ENCODE data around the gene KDM5A.
A peak's percentile ranks its signal among the peaks of the same experiment; 100 is the strongest.
"Not testable (repeated sequence)": the region's sequence is repeated elsewhere in the genome, so short reads cannot be mapped to it uniquely, and the experiment has no call there.

The KDM5A gene

DNA sequence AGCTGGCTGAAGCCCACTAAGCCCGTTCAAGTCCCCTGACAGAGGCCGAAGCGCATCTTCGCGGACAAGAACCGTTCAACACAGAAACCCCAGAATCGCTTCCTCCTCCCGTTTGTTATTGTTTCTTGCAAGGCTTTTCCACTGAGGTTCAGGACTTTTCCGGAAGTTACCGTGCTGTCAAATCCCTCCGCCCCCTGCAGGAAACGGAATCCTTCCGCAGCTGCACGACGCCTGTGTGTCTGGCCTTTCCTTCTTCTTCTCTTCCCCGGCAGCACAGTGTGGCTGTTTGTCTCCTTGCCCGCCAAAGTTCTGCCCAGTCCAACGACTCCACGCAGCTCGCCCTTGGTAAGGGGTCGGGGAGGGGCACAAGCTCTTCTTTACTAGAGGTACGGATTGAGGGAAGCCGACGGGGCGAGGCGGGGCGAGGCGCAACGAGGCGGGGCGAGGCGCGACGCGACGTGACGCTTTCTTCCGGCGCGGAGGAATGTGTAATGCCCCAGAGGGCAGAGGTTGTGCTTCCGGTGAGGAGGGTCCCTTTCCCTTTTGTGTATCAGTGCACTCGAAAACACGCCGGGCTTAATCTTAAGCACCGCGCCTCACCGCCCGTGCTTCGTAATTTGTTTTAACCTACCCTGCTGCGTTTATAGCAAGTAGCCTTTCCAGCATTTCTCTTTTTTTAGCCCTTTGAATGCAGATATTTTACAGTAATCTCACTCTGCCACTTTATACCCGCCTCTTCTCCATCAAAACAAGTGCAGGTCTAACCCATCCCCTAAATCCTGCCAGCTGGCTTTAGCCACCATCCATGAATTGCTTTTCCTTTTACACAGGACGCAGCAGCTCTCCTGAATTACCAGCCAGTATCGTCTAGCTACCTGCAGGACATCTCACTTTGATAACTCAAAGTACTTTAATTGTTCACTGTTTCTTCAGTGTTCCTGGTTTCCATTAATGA lies at the start of gene KDM5A:
KDM5A (minus strand) TSS at position 179 of the 955 bp plus-strand sequence. CDS start 229 bp downstream, outside the sequence.
- peak; percentile 75 to 84 for DNase-seq (ENCODE audit: low read depth in 2 of 2)

DNA sequence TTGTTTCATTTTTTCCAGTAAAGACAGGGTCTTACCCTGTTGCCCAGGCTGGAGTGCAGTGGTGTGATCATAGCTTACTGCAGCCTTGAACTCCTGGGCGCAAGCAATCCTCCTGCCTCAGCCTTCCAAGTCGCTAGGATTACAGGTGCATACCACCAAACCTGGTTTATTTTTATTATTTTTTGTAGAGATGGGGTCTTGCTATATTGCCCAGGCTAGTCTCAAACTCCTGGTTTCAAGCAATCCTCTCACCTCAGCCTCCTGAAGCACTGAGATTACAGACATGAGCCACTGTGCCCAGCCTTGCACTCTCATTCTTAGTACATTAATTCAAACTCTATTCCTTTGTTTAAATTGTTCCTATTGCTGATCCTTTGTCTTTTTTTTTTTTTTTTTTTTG lies 46.6 kb upstream of the KDM5A start:
- DNase-seq (ENCODE audit: low read depth in 2 of 2): not testable (repeated sequence)

DNA sequence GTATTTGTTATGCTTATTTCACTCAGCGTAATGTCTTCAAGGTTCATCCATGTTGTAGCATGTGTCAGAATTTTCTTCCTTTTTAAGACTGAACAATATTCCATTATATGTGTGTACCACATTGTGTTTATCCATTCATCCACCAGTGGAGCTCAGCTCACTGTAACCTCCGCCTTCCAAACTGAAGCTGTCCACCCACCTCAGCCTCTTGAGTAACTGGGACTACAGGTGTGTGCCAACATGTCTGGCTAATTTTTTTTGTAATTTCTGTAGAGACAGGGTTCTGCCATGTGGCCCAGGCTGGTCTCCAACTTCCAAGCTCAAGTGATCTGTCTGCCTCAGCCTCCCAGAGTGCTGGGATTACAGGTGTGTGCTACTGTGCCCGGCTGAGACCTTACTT lies 33.4 kb upstream of the KDM5A start:
- no peak for DNase-seq (ENCODE audit: low read depth in 2 of 2)

DNA sequence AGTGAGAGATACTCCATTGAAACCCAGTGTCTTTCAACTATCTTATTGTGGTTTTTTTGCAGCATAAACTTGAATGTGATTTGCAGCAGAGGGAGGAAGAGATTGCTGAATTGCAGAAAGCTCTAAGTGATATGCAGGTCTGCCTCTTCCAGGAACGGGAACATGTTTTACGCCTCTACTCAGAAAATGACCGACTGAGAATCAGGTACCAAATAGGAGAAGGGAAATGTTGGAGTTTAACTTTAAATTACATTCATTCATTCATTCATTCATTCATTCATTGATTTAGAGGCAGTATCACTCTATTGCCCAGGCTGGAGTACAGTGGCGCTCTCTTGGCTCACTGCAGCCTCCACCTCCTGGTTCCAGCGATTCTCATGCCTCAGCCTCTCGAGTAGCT lies 29.3 kb upstream of the KDM5A start:
- no peak for DNase-seq (ENCODE audit: low read depth in 2 of 2)

DNA sequence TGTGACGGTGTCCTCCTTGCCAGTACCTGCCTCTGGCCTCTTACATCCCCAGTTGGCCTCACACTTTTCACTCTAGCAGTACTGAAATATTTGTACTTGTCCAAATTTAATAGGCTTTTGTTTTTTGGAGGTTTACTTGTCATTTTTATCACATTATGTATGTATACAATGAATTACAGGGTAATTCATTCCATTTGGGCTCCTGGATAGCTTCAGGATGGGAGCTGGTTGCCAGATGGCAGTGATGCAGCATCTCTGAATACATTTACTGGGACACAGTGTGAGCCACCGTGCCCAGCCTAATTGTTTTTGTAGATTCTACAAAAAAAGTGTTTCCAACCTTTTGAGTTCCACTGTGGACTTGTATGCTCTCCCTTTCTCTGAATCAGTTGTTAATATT lies 25.7 kb upstream of the KDM5A start:
- DNase-seq (ENCODE audit: low read depth in 2 of 2): no peak

DNA sequence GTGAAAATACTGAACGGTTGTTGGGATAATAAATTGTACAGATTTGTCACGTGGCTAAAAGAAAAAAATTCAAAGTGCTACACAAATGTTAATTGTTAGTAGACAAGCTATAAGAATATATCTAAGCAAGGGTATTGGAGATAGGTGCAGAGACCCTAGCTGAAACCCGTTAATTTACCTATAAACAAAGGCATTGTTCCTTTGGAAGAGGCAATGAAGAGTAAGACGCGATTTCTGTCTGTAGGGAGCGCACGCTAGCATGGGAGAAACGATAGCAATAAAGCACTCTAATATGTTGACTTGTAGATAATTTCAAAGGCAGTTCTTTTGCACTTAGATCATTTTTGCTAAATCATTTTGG lies 12.9 kb upstream of the KDM5A start:
- no peak for DNase-seq (ENCODE audit: low read depth in 2 of 2)

DNA sequence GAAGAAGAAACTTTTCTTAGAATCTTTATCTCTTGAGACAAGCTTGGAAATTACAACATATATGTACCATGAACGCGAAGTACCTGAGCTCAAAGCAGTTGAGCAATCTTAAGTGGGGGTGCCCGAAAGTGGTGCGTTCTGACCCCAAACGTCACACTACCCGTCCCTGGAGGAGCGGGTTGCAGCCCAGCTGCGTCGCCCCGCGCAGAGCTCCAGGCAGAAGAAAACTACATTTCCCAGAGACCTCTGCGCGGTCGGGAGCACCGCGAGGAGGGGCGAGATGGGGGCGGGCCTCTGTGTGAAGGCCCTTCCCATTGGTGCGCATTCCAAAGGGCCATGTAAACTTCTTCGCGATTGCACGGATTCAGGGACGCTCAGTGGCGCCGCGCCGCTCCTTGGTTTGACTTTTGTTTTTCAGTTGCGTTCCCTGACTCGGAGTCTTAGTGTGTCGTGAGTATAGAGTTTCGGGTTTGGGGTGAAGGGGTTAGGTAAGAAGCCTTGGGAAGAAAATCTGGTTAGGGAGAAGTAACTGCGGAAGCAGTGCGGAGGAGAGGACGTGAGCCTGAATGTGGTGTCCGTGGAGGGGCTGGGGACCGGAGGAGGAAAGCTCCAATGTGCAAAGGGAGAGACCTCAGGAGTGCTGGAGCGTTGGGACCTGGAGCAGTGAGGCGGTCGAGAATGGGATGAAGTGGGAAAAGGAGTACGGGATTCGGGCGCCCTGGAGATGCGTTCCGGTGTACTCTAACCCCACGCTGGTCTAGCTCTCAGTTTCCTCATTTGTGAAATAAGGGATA lies 12.3 kb upstream of the KDM5A start, which contains the start of gene CCDC77:
CCDC77 (plus strand) TSS at position 410 of the 794 bp plus-strand sequence. CDS start 7,740 bp downstream, outside the sequence.
- peak; percentile 85 for DNase-seq (ENCODE audit: low read depth in 2 of 2)

DNA sequence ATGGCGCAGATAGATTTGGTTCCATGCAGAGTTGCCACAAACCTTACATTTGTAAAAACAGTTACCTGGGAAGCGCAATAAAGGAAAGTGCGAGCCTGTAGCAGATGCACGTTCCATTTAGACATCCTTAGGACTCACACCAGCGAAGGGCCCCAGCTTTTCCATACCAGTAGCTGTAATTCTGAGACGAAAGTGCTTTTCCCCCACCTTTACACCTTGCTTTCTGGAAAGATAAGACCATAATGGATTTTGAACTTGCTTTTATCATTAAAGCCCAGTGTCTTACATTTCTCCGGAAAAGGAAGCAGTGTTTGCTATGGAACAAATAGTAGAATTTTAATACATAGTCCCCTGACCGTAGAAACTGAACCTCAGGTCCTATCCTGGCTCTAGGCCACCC lies 11.7 kb upstream of the KDM5A start:
- no peak for DNase-seq (ENCODE audit: low read depth in 2 of 2)

DNA sequence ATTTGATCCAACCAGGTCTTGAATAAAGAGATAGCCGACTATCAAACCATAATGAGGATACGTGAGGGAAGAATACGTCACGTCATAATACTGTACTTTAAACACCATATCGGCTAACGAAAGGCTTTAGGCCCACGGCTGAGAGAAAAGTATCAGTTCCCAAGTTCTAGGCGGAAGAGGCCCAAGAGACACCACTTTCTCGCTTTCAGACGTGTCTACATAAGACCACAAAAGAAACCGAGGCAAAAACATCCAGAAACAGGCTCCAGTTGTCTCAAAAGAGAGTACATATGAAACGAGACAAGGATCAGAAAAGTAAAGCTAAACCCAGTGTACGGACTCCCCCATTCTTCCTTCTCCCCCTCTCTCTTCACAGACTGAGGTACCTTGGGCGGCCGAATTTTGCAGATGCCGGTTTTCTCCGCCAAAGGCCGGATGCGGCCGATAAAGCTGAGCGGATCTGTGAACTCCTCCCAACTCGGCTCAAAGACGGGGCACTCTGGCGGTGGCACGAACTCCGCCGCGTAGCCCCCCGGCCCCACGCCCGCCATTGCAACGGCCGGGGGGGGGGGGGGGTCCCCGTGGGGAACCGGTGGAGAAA lies 479 bp downstream of the KDM5A start:
- no peak for DNase-seq (ENCODE audit: low read depth in 2 of 2)

DNA sequence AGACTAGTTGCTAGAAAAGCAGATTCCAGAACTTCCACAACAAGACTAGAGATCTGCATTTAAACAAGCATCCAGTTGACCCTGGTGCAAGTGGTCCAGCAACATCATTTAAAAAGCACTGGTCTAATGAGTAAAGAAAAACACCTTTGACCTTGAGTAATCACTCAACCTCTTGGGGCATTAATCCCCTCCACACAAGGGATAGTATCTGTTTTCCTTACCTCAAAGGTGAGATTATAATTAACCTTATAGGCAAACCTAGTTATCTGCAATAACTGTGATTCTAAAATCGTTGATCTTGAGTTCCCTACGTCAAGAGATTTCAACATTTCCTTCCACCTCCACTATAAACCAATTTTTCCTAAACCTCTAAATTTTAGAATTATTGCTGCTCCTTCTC lies 1.1 kb downstream of the KDM5A start:
- DNase-seq (ENCODE audit: low read depth in 2 of 2): no peak

DNA sequence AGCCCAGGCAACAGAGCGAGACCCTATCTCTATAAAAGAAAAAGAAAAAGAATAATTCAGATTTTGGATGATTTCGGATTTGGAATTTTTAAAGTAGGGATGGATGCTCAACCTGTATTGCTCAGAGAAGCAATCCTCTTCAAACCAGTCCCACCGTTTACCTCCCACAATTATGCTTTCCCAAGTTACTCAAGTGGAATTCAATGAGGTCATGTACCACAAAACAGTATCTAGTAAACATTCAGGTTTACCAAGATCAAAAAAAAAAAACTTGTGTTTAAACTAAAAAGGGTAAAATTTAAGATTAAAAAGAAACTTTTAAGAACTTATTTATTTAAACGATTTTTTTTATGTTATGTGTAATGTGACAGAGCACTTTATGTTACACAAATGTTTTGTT lies 2.5 kb downstream of the KDM5A start:
- no peak for DNase-seq (ENCODE audit: low read depth in 2 of 2)

DNA sequence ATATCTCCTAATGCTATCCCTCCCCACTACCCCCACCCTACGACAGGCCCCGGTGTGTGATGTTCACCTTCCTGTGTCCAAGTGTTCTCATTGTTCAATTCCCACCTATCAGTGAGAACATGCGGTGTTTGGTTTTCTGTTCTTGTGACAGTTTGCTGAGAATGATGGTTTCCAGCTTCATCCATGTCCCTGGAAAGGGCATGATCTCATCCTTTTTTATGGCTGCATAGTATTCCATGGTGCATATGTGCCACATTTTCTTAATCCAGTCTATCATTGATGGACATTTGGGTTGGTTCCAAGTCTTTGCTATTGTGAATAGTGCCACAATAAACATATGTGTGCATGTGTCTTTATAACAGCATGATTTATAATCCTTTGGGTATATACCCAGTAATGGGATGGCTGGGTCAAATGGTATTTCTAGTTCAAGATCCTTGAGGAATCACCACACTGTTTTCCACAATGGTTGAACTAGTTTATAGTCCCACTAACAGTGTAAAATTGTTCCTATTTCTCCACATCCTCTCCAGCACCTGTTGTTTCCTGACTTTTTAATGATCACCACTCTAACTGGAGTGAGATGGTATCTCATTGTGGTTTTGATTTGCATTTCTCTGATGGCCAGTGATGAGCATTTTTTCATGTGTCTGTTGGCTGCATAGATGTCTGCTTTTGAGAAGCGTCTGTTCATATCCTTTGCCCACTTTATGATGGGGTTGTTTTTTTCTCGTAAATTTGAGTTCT lies 18.2 kb downstream of the KDM5A start:
- DNase-seq (ENCODE audit: low read depth in 2 of 2): not testable (repeated sequence)

DNA sequence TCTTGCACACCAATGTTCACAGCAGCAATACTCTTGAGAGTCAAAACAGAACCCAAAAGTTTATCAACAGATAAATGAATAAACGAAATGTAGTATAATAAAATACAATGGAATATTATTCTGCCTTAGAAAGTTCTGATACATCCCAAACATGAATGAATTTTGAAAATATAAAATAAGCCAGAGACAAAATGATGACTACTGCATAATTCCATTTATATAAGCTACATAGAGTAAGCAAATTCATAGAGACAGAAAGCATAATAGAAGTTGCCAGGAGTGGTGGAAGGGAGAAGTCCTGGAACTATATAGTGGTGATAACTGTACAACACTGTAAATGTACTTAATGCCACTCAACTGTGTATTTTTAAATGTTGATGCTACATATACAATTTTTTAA lies 21.1 kb downstream of the KDM5A start:
- DNase-seq (ENCODE audit: low read depth in 2 of 2): no peak

DNA sequence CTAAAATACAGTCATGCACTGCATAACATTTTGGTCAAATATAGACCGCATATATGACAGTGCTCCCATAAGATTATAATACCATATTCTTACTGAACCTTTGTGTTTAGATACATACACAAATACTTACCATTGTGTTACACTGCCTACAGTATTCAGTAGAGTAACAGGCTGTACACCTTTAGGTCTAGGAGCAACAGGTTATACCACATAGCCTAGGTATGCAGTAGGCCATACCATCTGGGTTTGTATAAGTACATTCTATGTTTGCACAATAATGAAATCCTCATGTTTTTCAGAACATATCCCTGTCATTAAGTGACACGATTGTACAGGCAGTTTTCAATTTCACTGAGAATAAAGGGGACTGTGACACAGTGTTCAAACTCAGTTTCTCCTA lies 22.3 kb downstream of the KDM5A start:
- no peak for DNase-seq (ENCODE audit: low read depth in 2 of 2)

DNA sequence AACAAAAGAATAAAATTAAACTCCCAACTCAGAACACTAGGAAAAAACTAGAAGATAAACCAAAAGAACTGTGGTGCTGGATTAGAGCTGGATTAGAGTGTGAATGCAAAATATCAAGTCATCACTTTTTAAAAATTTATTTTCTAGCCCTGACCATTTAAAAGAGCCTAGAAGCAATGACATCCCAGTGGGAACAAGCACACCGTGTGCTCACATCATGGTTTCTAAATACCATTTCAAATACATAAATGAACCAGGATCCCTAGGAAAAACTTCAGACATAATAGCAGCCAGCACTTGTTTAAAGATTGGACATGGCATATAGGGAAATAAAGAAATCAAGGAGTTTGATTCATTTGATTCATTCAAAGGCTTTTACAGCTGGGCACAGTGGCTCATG lies 30.0 kb downstream of the KDM5A start:
- DNase-seq (ENCODE audit: low read depth in 2 of 2): no peak

DNA sequence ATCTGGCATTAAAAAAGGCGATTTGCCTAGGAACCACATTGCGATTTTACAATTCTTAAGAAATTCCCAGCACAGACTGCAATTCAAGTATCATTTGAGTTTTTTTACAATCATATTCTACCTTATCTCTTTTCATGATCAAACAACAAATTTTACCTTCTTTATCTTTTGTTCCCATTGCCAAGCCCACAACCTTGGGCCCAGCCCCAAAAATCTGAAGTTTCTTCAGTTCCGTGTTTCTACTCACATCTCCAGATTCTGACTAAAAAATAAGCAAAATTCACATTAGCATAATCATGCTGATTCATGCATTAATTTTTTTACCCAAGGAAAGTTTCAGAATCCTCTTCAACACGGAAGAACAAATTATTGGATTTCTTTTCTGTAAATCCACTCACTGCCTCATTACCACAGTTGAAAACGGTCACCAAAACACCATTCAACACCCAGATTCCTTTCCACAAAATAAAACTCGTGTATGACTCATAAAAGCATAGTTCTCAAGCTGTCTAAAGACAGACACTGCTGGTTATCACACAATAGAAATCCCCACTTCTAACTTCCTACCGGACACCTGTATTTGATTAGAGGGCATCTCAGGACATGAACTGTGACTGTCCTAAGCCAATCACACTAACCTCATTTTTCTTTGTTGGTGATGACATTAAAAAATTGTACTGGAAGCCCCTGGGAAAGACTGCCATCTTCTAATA lies 32.7 kb downstream of the KDM5A start:
- DNase-seq (ENCODE audit: low read depth in 2 of 2): no peak

DNA sequence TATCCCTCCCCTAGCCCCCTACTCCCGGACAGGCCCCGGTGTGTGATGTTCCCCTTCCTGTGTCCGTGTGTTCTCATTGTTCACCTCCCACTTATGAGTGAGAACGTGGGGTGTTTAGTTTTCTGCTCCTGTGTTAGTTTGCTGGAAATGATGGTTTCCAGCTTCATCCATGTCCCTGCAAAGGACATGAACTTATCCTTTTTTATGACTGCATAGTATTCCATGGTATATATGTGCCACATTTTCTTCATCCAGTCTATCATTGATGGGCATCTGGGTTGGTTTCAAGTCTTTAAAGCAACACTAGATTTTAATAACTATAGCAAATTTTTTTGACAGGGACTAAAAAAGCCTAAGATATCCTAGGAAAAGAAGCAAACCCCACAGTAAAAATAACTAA lies 37.9 kb downstream of the KDM5A start:
- not testable (repeated sequence) for DNase-seq (ENCODE audit: low read depth in 2 of 2)

DNA sequence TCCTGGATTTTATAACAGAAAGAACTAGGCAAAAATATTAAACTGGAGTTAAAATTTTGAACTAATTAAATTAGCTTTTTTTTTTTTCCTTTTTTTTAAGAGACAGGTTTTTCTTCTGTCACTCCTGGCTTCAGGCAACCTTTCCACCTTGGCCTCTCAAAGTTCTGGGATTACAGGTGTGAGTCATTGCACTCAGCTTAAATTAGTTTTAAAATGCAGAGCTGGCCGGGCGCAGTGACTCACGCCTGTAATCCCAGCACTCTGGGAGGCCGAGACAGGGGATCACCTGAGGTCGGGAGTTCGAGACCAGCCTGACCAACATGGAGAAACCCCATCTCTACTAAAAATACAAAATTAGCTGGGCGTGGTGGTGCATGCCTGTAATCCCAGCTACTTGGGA lies 39.5 kb downstream of the KDM5A start:
- not testable (repeated sequence) for DNase-seq (ENCODE audit: low read depth in 2 of 2)

DNA sequence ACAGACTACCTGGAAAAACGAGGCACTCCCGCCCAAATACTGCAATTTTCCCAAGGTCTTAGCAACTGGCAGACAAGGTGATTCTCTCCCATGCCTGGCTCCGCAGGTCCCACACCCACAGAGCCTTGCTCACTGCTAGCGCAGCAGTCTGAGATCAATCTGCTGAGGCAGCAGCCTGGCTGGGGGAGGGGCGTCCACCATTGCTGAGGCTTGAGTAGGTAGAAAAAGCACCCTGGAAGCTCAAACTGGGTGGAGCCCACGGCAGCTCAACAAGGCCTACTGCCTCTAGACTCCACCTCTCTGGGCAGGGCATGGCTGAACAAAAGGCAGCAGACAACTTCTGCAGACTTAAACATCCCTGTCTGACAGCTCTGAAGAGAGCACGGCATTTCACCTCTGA lies 46.1 kb downstream of the KDM5A start:
- DNase-seq (ENCODE audit: low read depth in 2 of 2): not testable (repeated sequence)

DNA sequence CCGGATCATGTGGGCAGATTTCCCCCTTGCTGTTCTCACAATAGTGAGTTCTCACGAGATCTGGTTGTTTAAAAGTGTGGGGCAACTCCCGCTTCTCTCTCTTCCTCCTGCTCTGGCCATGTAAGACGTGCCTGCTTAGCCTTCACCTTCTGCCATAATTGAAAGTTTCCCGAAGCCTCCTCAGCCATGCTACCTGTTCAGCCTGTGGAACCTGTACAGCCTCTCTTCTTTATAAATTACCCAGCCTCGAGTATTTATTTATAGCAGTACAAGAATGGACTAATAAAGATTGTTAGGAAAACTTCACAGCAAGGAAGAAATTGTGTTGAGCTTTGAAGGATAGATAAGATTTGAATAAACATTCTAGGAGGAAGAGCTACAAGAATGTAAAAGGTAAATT lies 52.1 kb downstream of the KDM5A start:
- no peak for DNase-seq (ENCODE audit: low read depth in 2 of 2)

DNA sequence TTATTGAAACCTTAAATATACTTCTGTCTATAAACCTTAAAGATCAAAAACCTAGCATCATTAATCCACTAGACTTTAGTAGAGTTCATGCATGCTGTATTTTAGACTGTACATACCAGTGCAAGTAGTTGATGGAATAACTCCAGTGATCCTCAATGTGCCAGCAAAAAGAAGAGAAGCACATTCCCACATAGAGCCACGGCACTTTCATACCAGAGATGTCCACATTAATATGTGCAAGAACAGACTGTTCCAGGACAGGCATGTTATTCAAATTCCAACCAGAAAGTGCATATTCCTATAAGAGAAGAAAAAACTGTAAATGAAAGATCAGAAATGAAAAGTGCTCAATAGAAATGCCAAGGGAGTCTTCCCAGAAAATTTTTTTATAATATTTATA lies 55.0 kb downstream of the KDM5A start:
- DNase-seq (ENCODE audit: low read depth in 2 of 2): no peak
